Keratinocyte (primary cell): ENCODE results near the gene FAM193B. TPM values are rescaled to one million over a fixed set of nuclear protein-coding genes. Genes with fewer than 3 reads are reported as not detected.

Experiments used
- DNase-seq: peaks from one replicate; pipeline ENCODE4 v3.0.0-alpha.2; 2011; ENCODE audit warnings: low read depth, missing footprints, low spot score
- FAIRE-seq: peaks from 2 replicates; lab custom pipeline; 2011; peaks lifted over from hg19 to GRCh38; lab: Jason Lieb, UNC
- H2AFZ ChIP-seq: 2 replicates; pipeline ENCODE4 v1.6.0; 2012; ENCODE audit warnings: low read length, control low read depth, inconsistent platforms; ENCODE audit not compliant: control insufficient read depth
- H3K27ac ChIP-seq: 2 replicates; pipeline ENCODE4 v1.5.1; 2011; ENCODE audit warnings: low read length; ENCODE audit not compliant: control insufficient read depth, insufficient read depth
- H3K27me3 ChIP-seq: 3 replicates; pipeline ENCODE4 v1.6.0; 2011; ENCODE audit warnings: low read length; ENCODE audit not compliant: control insufficient read depth, insufficient read depth; ENCODE audit errors: extremely low read depth
- H3K36me3 ChIP-seq, 2 experiments: 2 replicates in 1 of 2; 3 replicates in 1 of 2; pipeline ENCODE4 v1.5.1; 2011; ENCODE audit warnings: low read length in 2 of 2, mild to moderate bottlenecking in 1 of 2; ENCODE audit not compliant: control insufficient read depth in 2 of 2, insufficient read depth in 2 of 2; ENCODE audit errors: extremely low read depth in 1 of 2
- H3K4me1 ChIP-seq: 3 replicates; pipeline ENCODE4 v1.5.1; 2011; ENCODE audit warnings: low read length; ENCODE audit not compliant: control insufficient read depth, insufficient read depth; ENCODE audit errors: extremely low read depth
- H3K4me2 ChIP-seq: 3 replicates; pipeline ENCODE4 v1.6.0; 2011; ENCODE audit warnings: low read depth, low read length; ENCODE audit not compliant: control insufficient read depth, insufficient read depth; ENCODE audit errors: extremely low read depth
- H3K4me3 ChIP-seq, 3 experiments: fragments of 200-600 bp in 1 of 3; sonication (generic) in 1 of 3; 2 replicates in 2 of 3; 3 replicates in 1 of 3; pipeline ENCODE4 v1.5.1; 2011 to 2016; ENCODE audit warnings: low read length in 3 of 3, mild to moderate bottlenecking in 3 of 3, control low read depth in 2 of 3, inconsistent platforms in 1 of 3, low read depth in 1 of 3, mixed read lengths in 1 of 3, mixed run types in 1 of 3, moderate library complexity in 1 of 3; ENCODE audit not compliant: control insufficient read depth in 2 of 3, insufficient read depth in 2 of 3; ENCODE audit errors: extremely low read depth in 1 of 3
- H3K79me2 ChIP-seq: 2 replicates; pipeline ENCODE4 v1.6.0; 2012; ENCODE audit warnings: low read length; ENCODE audit not compliant: control insufficient read depth, insufficient read depth
- H3K9ac ChIP-seq: 3 replicates; pipeline ENCODE4 v1.6.0; 2011; ENCODE audit warnings: low read length; ENCODE audit not compliant: control insufficient read depth, insufficient read depth; ENCODE audit errors: extremely low read depth
- H3K9me1 ChIP-seq: 3 replicates; pipeline ENCODE4 v1.6.0; 2011; ENCODE audit warnings: low read length; ENCODE audit not compliant: control insufficient read depth, insufficient read depth; ENCODE audit errors: extremely low read depth
- H3K9me3 ChIP-seq: 2 replicates; pipeline ENCODE4 v1.5.1; 2012; ENCODE audit warnings: low read depth, low read length; ENCODE audit not compliant: control insufficient read depth
- H4K20me1 ChIP-seq: 3 replicates; pipeline ENCODE4 v1.6.0; 2011; ENCODE audit warnings: low read length; ENCODE audit not compliant: control insufficient read depth, insufficient read depth; ENCODE audit errors: extremely low read depth
- EZH2 ChIP-seq: IDR thresholded peaks from one replicate; pipeline ENCODE4 v1.6.1; 2012; ENCODE audit warnings: inconsistent platforms, mild to moderate bottlenecking, low read length, moderate library complexity
- dilution Hi-C: fragments of 300-500 bp; cut with MboI; formaldehyde crosslinking; loops from one replicate; pipeline ENCODE4 v1.7.0; 2020; ENCODE audit warnings: low sequenced_read_pairs; ENCODE audit not compliant: extremely low pct_ligation_motif_present
- polyA plus RNA-seq, 5 experiments: library from polyadenylated mRNA; depleted of rRNA in 3 of 5; stranded (reverse) in 3 of 5; stranded (forward) in 1 of 5; unstranded in 1 of 5; fragments of >200 nt; gene quantifications; 1 replicate in 1 of 5; 2 replicates in 3 of 5; 3 replicates in 1 of 5; pipeline versions ENCODE4 v1.2.1 to v1.2.3, GENCODE V29; 2011 to 2012; ENCODE audit warnings: missing spikeins in 2 of 5, low read depth in 1 of 5, low replicate concordance in 1 of 5
- TF ChIP-seq, protein P1 (sequence below), 3 experiments: IDR thresholded peaks in 1 of 3; conservative IDR thresholded peaks in 1 of 3; optimal IDR thresholded peaks in 1 of 3; 2 replicates in 2 of 3; 3 replicates in 1 of 3; pipeline versions ENCODE3 to v1.5.1; 2011; ENCODE audit warnings: low read length in 3 of 3, mild to moderate bottlenecking in 3 of 3, moderate library complexity in 2 of 3, control low read depth in 1 of 3, inconsistent platforms in 1 of 3; ENCODE audit not compliant: insufficient read depth in 2 of 3; ENCODE audit errors: extremely low read depth in 1 of 3

Gene FAM193B
- polyA plus RNA-seq, 1 donor (not counting 4 experiments of a cell fraction or from before 2014, with no cell fraction given) = 27.5 TPM

GRCh38 chr5:177557041-177557647, 2.8 kb upstream of the FAM193B start:
- Histone ChIP-seq H3K4me2 (peak overlapping the region; percentile 18), H2AFZ (peak overlapping the region; percentile 17), H3K4me1 (peaks cover 27% of the 10 kb centered on the region), H4K20me1 (no peaks in the 10 kb centered on the region), H3K36me3 (peaks cover 2 to 8% of the 10 kb centered on the region in 2 experiments), H3K9me1 (peaks cover 3% of the 10 kb centered on the region), H3K27me3 (no peaks in the 10 kb centered on the region), H3K9me3 (no peaks in the 10 kb centered on the region), H3K79me2 (peaks cover 21% of the 10 kb centered on the region), H3K4me3 (no peak overlapping the region), H3K27ac (no peak overlapping the region), H3K9ac (no peak overlapping the region)
- dilution Hi-C loops = no loop called here
- TF ChIP-seq, protein P1, sequence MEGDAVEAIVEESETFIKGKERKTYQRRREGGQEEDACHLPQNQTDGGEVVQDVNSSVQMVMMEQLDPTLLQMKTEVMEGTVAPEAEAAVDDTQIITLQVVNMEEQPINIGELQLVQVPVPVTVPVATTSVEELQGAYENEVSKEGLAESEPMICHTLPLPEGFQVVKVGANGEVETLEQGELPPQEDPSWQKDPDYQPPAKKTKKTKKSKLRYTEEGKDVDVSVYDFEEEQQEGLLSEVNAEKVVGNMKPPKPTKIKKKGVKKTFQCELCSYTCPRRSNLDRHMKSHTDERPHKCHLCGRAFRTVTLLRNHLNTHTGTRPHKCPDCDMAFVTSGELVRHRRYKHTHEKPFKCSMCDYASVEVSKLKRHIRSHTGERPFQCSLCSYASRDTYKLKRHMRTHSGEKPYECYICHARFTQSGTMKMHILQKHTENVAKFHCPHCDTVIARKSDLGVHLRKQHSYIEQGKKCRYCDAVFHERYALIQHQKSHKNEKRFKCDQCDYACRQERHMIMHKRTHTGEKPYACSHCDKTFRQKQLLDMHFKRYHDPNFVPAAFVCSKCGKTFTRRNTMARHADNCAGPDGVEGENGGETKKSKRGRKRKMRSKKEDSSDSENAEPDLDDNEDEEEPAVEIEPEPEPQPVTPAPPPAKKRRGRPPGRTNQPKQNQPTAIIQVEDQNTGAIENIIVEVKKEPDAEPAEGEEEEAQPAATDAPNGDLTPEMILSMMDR (optimal IDR thresholded peaks at IDR 0.05 in 1 of 3, IDR thresholded peaks at IDR 0.05 in 1 of 3, conservative IDR thresholded peaks at IDR 0.05 in 1 of 3; ENCODE audit: extremely low read depth in 1 of 3, insufficient read depth in 2 of 3, low read length in 3 of 3) = no peak
- TF ChIP-seq EZH2 = no peak
- DNase-seq (no peak), FAIRE-seq (peak; percentile 29)

GRCh38 chr5:177555665-177556064, 1.3 kb upstream of the FAM193B start:
- no peaks in the 10 kb centered on the region for H3K27me3 ChIP-seq
- H3K4me2 ChIP-seq = no peak overlapping the region
- H3K4me3 ChIP-seq = no peak overlapping the region
- H3K4me1 ChIP-seq = peaks cover 27% of the 10 kb centered on the region
- no peak overlapping the region for H3K9ac ChIP-seq
- H3K79me2 ChIP-seq = peaks cover 35% of the 10 kb centered on the region
- no peak for DNase-seq
- TF ChIP-seq EZH2 = no peak
- TF ChIP-seq, protein P1 (optimal IDR thresholded peaks at IDR 0.05 in 1 of 3, IDR thresholded peaks at IDR 0.05 in 1 of 3, conservative IDR thresholded peaks at IDR 0.05 in 1 of 3; ENCODE audit: extremely low read depth in 1 of 3, insufficient read depth in 2 of 3, low read length in 3 of 3) = no peak
- no peak overlapping the region for H2AFZ ChIP-seq
- H3K9me1 ChIP-seq = peaks cover 3% of the 10 kb centered on the region
- H3K9me3 ChIP-seq = no peaks in the 10 kb centered on the region
- no peak for FAIRE-seq
- peaks cover 6 to 9% of the 10 kb centered on the region in 2 experiments for H3K36me3 ChIP-seq
- H3K27ac ChIP-seq = no peak overlapping the region
- no peaks in the 10 kb centered on the region for H4K20me1 ChIP-seq
- dilution Hi-C loops = no loop called here
